ENCODE results near the gene PLEKHJ1. TPM values are rescaled to one million over a fixed set of nuclear protein-coding genes. Genes with fewer than 3 reads are reported as not detected.

Gene PLEKHJ1
- total RNA-seq, 1 donor from 2014 or later = 75.8 TPM

GRCh38 chr19:2235381-2236063 lies 607 bp downstream of the PLEKHJ1 start:
- peak; percentile 23 to 35 for DNase-seq (ENCODE audit: low read depth in 2 of 2)

- no peak for DNase-seq (ENCODE audit: low read depth in 2 of 2)
These were observed 1.1 kb downstream of the PLEKHJ1 start for GRCh38 chr19:2234996-2235380.

GRCh38 chr19:2233601-2234280 lies 2.4 kb downstream of the PLEKHJ1 start:
- DNase-seq (ENCODE audit: low read depth in 2 of 2) = no peak

- DNase-seq (ENCODE audit: low read depth in 2 of 2) = no peak
These were observed 3.6 kb downstream of the PLEKHJ1 start for GRCh38 chr19:2232286-2233151.

GRCh38 chr19:2231621-2232221 lies 4.4 kb downstream of the PLEKHJ1 start:
- peak in 1 of 2 donors; percentile 46 for DNase-seq (ENCODE audit: low read depth in 2 of 2)

- DNase-seq (ENCODE audit: low read depth in 2 of 2) = no peak
These were observed 5.2 kb downstream of the PLEKHJ1 start for GRCh38 chr19:2230807-2231533.

- no peak for DNase-seq (ENCODE audit: low read depth in 2 of 2)
These were observed 6.0 kb downstream of the PLEKHJ1 start for GRCh38 chr19:2230033-2230531.

GRCh38 chr19:2229103-2230032 lies 6.8 kb downstream of the PLEKHJ1 start:
- DNase-seq (ENCODE audit: low read depth in 2 of 2) = no peak

- no peak for DNase-seq (ENCODE audit: low read depth in 2 of 2)
These were observed 7.7 kb downstream of the PLEKHJ1 start for GRCh38 chr19:2228157-2229030.

GRCh38 chr19:2227415-2228156 lies 8.5 kb downstream of the PLEKHJ1 start:
- no peak for DNase-seq (ENCODE audit: low read depth in 2 of 2)

GRCh38 chr19:2226840-2227360 lies 9.2 kb downstream of the PLEKHJ1 start:
- DNase-seq (ENCODE audit: low read depth in 2 of 2) = no peak

- DNase-seq (ENCODE audit: low read depth in 2 of 2) = no peak
These were observed 9.9 kb downstream of the PLEKHJ1 start for GRCh38 chr19:2226051-2226839.

GRCh38 chr19:2225415-2226050 lies 10.6 kb downstream of the PLEKHJ1 start:
- DNase-seq (ENCODE audit: low read depth in 2 of 2) = no peak

- DNase-seq (ENCODE audit: low read depth in 2 of 2) = no peak
These were observed 11.3 kb downstream of the PLEKHJ1 start for GRCh38 chr19:2224754-2225349.

- no peak for DNase-seq (ENCODE audit: low read depth in 2 of 2)
These were observed 12.2 kb downstream of the PLEKHJ1 start for GRCh38 chr19:2223959-2224358.

- DNase-seq (ENCODE audit: low read depth in 2 of 2) = no peak
These were observed 12.7 kb downstream of the PLEKHJ1 start for GRCh38 chr19:2223391-2223790.

All from lung microvascular endothelial cell (primary cell).